22Rv1 (cell line): ENCODE results near the gene CRTC2.

Experiments used
- ZFX ChIP-seq: fragments of 450-650 bp; IDR thresholded peaks from 2 replicates; pipeline ENCODE4 v1.6.1; 2017; ENCODE audit warnings: antibody characterized with exemption, borderline replicate concordance
- TF ChIP-seq, protein P1 (sequence below): fragments of 450-650 bp; IDR thresholded peaks from 2 replicates; pipeline ENCODE4 v1.5.1; 2017; ENCODE audit warnings: mild to moderate bottlenecking

DNA sequence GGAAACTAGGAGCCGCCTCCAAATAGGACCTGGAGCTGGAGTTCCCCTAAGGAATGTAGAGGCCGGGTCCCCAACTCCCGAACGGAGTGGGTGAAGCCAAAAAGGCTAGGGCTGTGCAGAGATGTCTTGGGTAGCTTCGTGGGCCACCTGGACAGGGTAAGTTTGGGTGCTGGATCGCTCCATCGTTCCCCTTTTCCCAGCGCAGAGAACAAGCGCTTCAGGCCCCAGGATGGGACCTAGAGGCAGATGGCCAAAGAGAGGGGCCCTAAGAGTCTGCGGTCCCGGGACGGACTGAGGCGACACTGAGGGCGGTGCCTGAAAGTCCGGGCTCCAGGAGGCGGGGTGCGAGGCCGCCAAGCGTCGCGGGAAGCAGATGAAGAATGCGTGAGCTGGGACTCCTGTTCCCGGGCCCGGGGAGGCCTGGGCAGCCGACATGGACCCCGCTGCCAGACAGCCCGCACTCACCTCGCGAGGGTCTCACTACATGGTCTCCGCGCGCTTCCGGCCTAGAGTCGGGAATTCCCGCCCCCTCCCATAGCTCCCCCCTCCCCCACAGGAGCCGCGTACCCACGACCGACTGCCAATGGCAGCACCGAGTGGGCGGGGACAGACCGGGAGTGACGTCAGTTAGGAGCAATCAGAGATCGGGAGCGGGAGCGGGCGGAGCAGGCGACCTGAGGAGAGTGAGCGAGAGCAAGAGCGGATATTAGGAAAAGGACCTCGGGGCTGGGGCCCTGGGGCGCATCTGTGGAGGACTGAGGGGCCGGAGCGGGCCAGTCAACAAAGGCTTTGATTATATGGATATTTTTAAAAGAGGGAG, 4.8 kb upstream of the CRTC2 start, which contains the start of gene SLC39A1:
- TF ChIP-seq, protein P1, sequence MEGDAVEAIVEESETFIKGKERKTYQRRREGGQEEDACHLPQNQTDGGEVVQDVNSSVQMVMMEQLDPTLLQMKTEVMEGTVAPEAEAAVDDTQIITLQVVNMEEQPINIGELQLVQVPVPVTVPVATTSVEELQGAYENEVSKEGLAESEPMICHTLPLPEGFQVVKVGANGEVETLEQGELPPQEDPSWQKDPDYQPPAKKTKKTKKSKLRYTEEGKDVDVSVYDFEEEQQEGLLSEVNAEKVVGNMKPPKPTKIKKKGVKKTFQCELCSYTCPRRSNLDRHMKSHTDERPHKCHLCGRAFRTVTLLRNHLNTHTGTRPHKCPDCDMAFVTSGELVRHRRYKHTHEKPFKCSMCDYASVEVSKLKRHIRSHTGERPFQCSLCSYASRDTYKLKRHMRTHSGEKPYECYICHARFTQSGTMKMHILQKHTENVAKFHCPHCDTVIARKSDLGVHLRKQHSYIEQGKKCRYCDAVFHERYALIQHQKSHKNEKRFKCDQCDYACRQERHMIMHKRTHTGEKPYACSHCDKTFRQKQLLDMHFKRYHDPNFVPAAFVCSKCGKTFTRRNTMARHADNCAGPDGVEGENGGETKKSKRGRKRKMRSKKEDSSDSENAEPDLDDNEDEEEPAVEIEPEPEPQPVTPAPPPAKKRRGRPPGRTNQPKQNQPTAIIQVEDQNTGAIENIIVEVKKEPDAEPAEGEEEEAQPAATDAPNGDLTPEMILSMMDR, result no peak
- no peak for TF ChIP-seq ZFX
